Measurements from ENCODE around the gene MMP2. TPM values are rescaled to one million over a fixed set of nuclear protein-coding genes. Genes with fewer than 3 reads are reported as not detected.

The MMP2 gene
- total and polyA plus RNA-seq, 2 of the 13 experiments (the other 11 are each of a cell fraction or from before 2014, with no cell fraction given), result 0.31 to 1.3 TPM

- no TSS peak for BruUV-seq (replicated peaks)
- CTCF ChIA-PET (ENCODE audit: low intra/inter-chr PET ratio, low total read pairs), result interaction anchor here (9.6 kb wide), 1 partner anchor 239 kb away, joined by 423 read pairs; no protein-coding TSS in a partner anchor
- TF ChIP-seq ZNF691 (CRISPR knock-in tag; IDR thresholded peaks at IDR 0.05; ENCODE audit: borderline replicate concordance, low read depth) (no peak), ATF7-NPFF (CRISPR knock-in tag; IDR thresholded peaks at IDR 0.05; ENCODE audit: low read depth) (no peak), BRF2 (CRISPR knock-in tag; IDR thresholded peaks at IDR 0.05) (no peak), CEBPZ (IDR thresholded peaks at IDR 0.05; ENCODE audit: low read length) (no peak), ZNF576 (CRISPR knock-in tag; IDR thresholded peaks at IDR 0.05) (no peak), HNRNPL (IDR thresholded peaks at IDR 0.05; ENCODE audit: low read depth, low read length) (no peak), THAP8 (CRISPR knock-in tag; IDR thresholded peaks at IDR 0.05; ENCODE audit: borderline replicate concordance) (no peak), ZHX2 (IDR thresholded peaks at IDR 0.05; ENCODE audit: low read depth) (no peak), ZHX2 (CRISPR knock-in tag; IDR thresholded peaks at IDR 0.05; ENCODE audit: borderline replicate concordance) (no peak)
Measured at GRCh38 chr16:55462241-55462640, 16.8 kb upstream of the MMP2 start.

More at GRCh38 chr16:55462241-55462640, 16.8 kb upstream of the MMP2 start:
- Histone ChIP-seq H3K79me2 (ENCODE audit: insufficient read depth, low read length) (no peaks in the 10 kb centered on the region), H3K4me1 (ENCODE audit: insufficient read depth, low read length) (no peaks in the 10 kb centered on the region), H3K27me3 (ENCODE audit: control insufficient read depth in 1 of 2, insufficient read depth in 2 of 2, low read length in 2 of 2) (peaks cover 2 to 16% of the 10 kb centered on the region in 2 experiments; a peak in 3 of 5 replicates), H3K4me3 (replicated peaks in 1 of 3; ENCODE audit: insufficient read depth in 1 of 3, low read depth in 2 of 3, low read length in 3 of 3) (no peak overlapping the region), H3K36me3 (replicated peaks in 1 of 2; ENCODE audit: control insufficient read depth in 1 of 2, insufficient read depth in 2 of 2, low read length in 2 of 2) (no peaks in the 10 kb centered on the region), H3K9me3 (ENCODE audit: low read length) (no peaks in the 10 kb centered on the region), H4K20me1 (ENCODE audit: insufficient read depth, low read length) (no peaks in the 10 kb centered on the region), H3K4me2 (ENCODE audit: low read depth, low read length) (no peak overlapping the region), H2AFZ (ENCODE audit: low read length) (no peak overlapping the region), H3K27ac (ENCODE audit: extremely low read length, insufficient read depth, low read length) (no peak overlapping the region), H3K9ac (ENCODE audit: insufficient read depth, low read depth, low read length) (no peak overlapping the region)
- in situ Hi-C loops (cut with HindIII; ENCODE audit: extremely low pct_ligation_motif_present, low pct_unique_long_range_greater_than_20kb) (loop anchor here (10.0 to 25.0 kb wide), 2 partner anchors 183 to 850 kb away; no protein-coding TSS in a partner anchor), intact Hi-C loops (cut with micrococcal nuclease; ENCODE audit: unreplicated experiment) (loop anchor here (5.0 kb wide), 1 partner anchor 1515 kb away; no protein-coding TSS in a partner anchor)
- ATAC-seq, result no peak
- no peak for FAIRE-seq
- WGBS (ENCODE audit: low lambda C conversion rate), result 9% methylated on average over 6 of the region's 6 CpGs
- POLR2A ChIA-PET, result no interaction called here
- no peak for DNase-seq (ENCODE audit: low spot score)

Data from HepG2 (cell line).